NCI-H2227 treated with DMSO at 0.1 percent for 48 hours (cell line): ENCODE results near the gene ZC2HC1B.
"Not testable (repeated sequence)": the region's sequence is repeated elsewhere in the genome, so short reads cannot be mapped to it uniquely, and the experiment has no call there.

ENCODE experiments used
- DNase-seq: peaks from one replicate; lab custom pipeline; 2025; lab: John Stamatoyannopoulos, UW

ZC2HC1B gene

GRCh38 chr6:143868808-143869207 lies 4.5 kb downstream of the ZC2HC1B start:
- DNase-seq = not testable (repeated sequence)

- not testable (repeated sequence) for DNase-seq
Observed at GRCh38 chr6:143871202-143871730, 7.0 kb downstream of the ZC2HC1B start.

GRCh38 chr6:143872201-143872600 lies 7.9 kb downstream of the ZC2HC1B start:
- DNase-seq = no peak

- DNase-seq = not testable (repeated sequence)
Observed at GRCh38 chr6:143873600-143873999, 9.3 kb downstream of the ZC2HC1B start.

GRCh38 chr6:143874503-143874902 lies 10.2 kb downstream of the ZC2HC1B start:
- DNase-seq = not testable (repeated sequence)

GRCh38 chr6:143877584-143878271 lies 13.5 kb downstream of the ZC2HC1B start:
- no peak for DNase-seq

- DNase-seq = no peak
Observed at GRCh38 chr6:143878272-143878760, 14.0 kb downstream of the ZC2HC1B start.

- no peak for DNase-seq
Observed at GRCh38 chr6:143880412-143880811, 16.1 kb downstream of the ZC2HC1B start.

- no peak for DNase-seq
Observed at GRCh38 chr6:143882401-143882930, 18.2 kb downstream of the ZC2HC1B start.

GRCh38 chr6:143884216-143884900 lies 20.1 kb downstream of the ZC2HC1B start:
- DNase-seq = no peak

- no peak for DNase-seq
Observed at GRCh38 chr6:143885116-143885515, 20.8 kb downstream of the ZC2HC1B start.

- no peak for DNase-seq
Observed at GRCh38 chr6:143894655-143895054, 30.4 kb downstream of the ZC2HC1B start.

GRCh38 chr6:143896126-143896860 lies 32.0 kb downstream of the ZC2HC1B start:
- no peak for DNase-seq

- DNase-seq = no peak
Observed at GRCh38 chr6:143900358-143900757, 36.1 kb downstream of the ZC2HC1B start.

- DNase-seq = no peak
Observed at GRCh38 chr6:143901885-143902750, 37.8 kb downstream of the ZC2HC1B start.

- DNase-seq = no peak
Observed at GRCh38 chr6:143902827-143903226, 38.6 kb downstream of the ZC2HC1B start.

GRCh38 chr6:143911028-143911427 lies 46.8 kb downstream of the ZC2HC1B start:
- no peak for DNase-seq

- DNase-seq = no peak
Observed at GRCh38 chr6:143912671-143913070, 48.4 kb downstream of the ZC2HC1B start.

GRCh38 chr6:143917026-143917425 lies 52.8 kb downstream of the ZC2HC1B start:
- DNase-seq = not testable (repeated sequence)

GRCh38 chr6:143928853-143929252 lies 64.6 kb downstream of the ZC2HC1B start:
- DNase-seq = no peak

GRCh38 chr6:143929975-143930374 lies 65.7 kb downstream of the ZC2HC1B start:
- no peak for DNase-seq
